IMR-90 (cell line): Measurements from ENCODE around the gene VSTM5.

Source experiments
- MAZ ChIP-seq: IDR thresholded peaks from 2 replicates; pipeline ENCODE4 v1.6.1; 2012; ENCODE audit warnings: low read depth, mild to moderate bottlenecking, low read length, improper control_type of control experiment, moderate library complexity, borderline replicate concordance
- POLR2A ChIP-seq: IDR thresholded peaks from 2 replicates; pipeline ENCODE4 v1.6.1; 2012; ENCODE audit warnings: mild to moderate bottlenecking, low read depth, low read length
- TF ChIP-seq, protein P1 (sequence below): conservative IDR thresholded peaks from 2 replicates; pipeline ENCODE4 v1.5.1; 2012; ENCODE audit warnings: mild to moderate bottlenecking, low read depth, low read length, improper control_type of control experiment

GRCh38 chr11:93807980-93808379, 42.4 kb downstream of the VSTM5 start:
- TF ChIP-seq, protein P1, sequence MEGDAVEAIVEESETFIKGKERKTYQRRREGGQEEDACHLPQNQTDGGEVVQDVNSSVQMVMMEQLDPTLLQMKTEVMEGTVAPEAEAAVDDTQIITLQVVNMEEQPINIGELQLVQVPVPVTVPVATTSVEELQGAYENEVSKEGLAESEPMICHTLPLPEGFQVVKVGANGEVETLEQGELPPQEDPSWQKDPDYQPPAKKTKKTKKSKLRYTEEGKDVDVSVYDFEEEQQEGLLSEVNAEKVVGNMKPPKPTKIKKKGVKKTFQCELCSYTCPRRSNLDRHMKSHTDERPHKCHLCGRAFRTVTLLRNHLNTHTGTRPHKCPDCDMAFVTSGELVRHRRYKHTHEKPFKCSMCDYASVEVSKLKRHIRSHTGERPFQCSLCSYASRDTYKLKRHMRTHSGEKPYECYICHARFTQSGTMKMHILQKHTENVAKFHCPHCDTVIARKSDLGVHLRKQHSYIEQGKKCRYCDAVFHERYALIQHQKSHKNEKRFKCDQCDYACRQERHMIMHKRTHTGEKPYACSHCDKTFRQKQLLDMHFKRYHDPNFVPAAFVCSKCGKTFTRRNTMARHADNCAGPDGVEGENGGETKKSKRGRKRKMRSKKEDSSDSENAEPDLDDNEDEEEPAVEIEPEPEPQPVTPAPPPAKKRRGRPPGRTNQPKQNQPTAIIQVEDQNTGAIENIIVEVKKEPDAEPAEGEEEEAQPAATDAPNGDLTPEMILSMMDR: no peak
- TF ChIP-seq POLR2A (no peak), MAZ (no peak)
